Adipocyte (in vitro differentiated cells): ENCODE data around the gene SFTA2.
A peak's percentile ranks its signal among the peaks of the same experiment; 100 is the strongest.
"Not testable (repeated sequence)": the region's sequence is repeated elsewhere in the genome, so short reads cannot be mapped to it uniquely, and the experiment has no call there.

Source experiments
- DNase-seq: peaks from one replicate; pipeline ENCODE4 v3.0.0-alpha.2; 2015; ENCODE audit warnings: low read depth
- H3K27me3 ChIP-seq: replicated peaks from 2 replicates; pipeline ENCODE4 v1.7.0; 2013; ENCODE audit warnings: mild to moderate bottlenecking, low read length, moderate library complexity; ENCODE audit not compliant: control insufficient read depth, insufficient read depth
- H3K36me3 ChIP-seq: 2 replicates; pipeline ENCODE4 v1.7.0; 2013; ENCODE audit warnings: low read length, mild to moderate bottlenecking, moderate library complexity; ENCODE audit not compliant: control insufficient read depth, insufficient read depth, severe bottlenecking
- H3K4me1 ChIP-seq: 2 replicates; pipeline ENCODE4 v1.7.0; 2013; ENCODE audit warnings: mild to moderate bottlenecking, low read length, moderate library complexity; ENCODE audit not compliant: control insufficient read depth, insufficient read depth
- H3K4me3 ChIP-seq: 2 replicates; pipeline ENCODE4 v1.7.0; 2013; ENCODE audit warnings: mild to moderate bottlenecking, low read length, moderate library complexity
- H3K9ac ChIP-seq: 2 replicates; pipeline ENCODE4 v1.7.0; 2013; ENCODE audit warnings: mild to moderate bottlenecking, low read length, moderate library complexity
- H3K9me3 ChIP-seq: 2 replicates; pipeline ENCODE4 v1.7.0; 2013; ENCODE audit warnings: mild to moderate bottlenecking, low read length, moderate library complexity; ENCODE audit not compliant: control insufficient read depth

The SFTA2 gene

DNA sequence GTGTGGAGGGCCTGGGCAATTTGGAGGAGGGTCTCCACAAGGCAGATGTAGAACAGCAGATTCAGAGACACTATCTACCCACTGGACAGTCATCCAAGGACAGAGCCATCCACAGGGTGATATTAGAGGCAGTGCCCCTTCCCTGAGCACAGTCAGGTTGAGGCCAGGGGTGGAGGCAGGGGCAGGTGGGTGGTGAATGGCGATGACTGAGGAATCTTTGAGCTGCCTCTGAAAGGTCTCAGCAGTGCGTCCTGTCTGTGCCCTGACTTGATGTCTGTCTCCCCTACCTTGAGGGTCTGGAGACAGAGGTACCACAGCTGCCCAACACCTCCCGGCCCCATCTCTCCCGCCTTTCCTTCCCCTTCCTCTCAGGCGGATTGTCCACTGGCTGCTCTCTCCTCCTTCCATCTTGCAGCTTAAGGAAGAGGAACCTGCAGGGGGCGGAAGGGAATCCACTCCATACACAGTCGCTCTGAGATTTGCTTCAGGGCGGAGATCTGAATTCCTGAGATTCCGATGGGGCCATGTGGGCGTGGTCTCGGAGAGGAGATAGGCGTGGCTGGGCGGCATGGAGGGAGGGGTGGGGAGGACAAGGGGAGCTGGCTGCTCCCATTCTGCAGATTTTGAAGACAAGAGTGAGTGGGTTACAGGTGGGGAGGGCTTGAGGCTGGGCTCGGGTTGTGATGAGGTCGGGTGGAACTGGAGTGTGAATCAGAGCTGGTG, 10.5 kb upstream of the SFTA2 start:
- no peak overlapping the region for H3K4me3 ChIP-seq
- peaks cover 68% of the 10 kb centered on the region for H3K27me3 ChIP-seq
- H3K4me1 ChIP-seq = peaks cover 3% of the 10 kb centered on the region
- DNase-seq = peak; percentile 82
- H3K9me3 ChIP-seq = no peaks in the 10 kb centered on the region
- no peak overlapping the region for H3K9ac ChIP-seq
- H3K36me3 ChIP-seq = no peaks in the 10 kb centered on the region

DNA sequence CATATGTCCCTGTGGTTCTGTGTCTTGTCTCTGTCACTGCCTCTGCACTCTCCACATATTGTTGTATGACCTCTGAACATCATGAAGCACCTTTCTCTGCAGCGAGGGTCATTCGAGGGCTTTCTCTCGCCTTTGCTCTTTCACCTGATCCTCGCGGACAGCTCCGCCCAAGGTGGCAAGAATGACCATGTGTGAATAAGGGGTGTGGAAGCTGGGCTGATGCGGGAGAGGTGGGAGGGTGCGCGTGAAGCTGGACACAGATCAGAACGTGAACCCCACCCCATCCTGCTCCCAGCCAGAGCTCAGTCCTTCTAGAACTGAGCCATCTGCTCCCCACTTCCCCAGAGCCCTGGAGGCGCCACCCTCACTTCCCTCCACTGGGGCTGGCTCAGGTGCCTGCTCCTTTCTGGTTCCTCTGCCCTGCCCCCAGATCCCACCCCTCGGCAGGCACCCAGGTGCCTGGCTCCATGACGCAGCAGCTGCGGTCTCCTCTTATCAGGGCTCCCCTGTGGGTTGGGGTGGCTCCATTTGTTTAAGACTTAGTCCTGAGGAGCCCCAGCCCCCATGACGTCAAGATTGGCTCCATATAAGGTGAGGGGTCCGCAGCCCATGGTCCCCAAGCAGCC, 8.5 kb upstream of the SFTA2 start, which contains the start of gene MUCL3:
TSS of gene MUCL3 (plus strand) at position 613 of the 626 bp plus-strand sequence. CDS start 27 bp downstream, outside the sequence.
- H3K27me3 ChIP-seq = peaks cover 67% of the 10 kb centered on the region
- H3K9me3 ChIP-seq = no peaks in the 10 kb centered on the region
- H3K9ac ChIP-seq = no peak within 1 kb of the TSS
- no peaks in the 10 kb centered on the region for H3K36me3 ChIP-seq
- DNase-seq = no peak
- H3K4me1 ChIP-seq = peaks cover 3% of the 10 kb centered on the region
- H3K4me3 ChIP-seq = no peak within 1 kb of the TSS

DNA sequence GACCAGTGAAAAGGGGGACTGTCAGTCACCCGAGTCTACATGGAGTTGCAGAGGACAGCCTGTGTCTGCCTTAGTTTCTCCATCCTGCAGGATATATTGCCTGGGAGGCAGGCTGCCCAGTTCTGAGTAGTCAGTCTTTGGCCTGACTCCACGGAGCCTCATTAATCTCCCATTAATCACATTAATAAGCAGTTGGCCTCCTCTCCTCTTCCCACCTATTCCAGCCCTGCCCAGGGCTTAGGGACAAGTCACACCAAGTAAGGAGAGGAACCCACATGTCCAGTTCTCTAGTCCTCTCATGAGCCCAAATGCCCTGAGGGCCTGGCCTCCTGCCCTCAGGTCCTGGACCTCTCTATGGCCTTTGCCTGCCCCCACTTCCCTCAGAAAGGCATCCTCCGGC, 7.5 kb upstream of the SFTA2 start:
- Histone ChIP-seq H3K4me1 (peaks cover 3% of the 10 kb centered on the region), H3K27me3 (peaks cover 60% of the 10 kb centered on the region), H3K9me3 (no peaks in the 10 kb centered on the region), H3K4me3 (no peak overlapping the region), H3K36me3 (no peaks in the 10 kb centered on the region), H3K9ac (no peak overlapping the region)
- DNase-seq = no peak

DNA sequence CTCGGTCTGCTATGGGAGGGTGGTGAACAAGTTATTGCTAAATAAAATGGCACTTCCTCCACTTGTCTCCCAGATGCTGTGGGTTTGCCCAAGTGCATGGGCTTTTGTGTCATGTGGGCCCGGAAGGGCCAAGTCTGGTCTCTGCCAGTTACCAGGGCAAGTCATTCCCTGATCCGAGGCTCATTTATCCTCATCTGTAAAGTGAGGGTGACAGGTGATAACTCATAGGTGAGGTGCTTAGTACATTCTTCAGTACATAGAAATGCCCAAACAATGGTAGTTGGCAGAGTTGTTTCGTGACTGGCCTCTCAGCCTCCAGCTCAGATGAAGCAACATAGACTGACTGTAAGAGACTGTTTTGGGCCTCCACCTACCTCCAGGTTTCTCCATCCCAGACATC, 6.8 kb upstream of the SFTA2 start:
- Histone ChIP-seq H3K4me1 (peaks cover 3% of the 10 kb centered on the region), H3K9ac (no peak overlapping the region), H3K9me3 (no peaks in the 10 kb centered on the region), H3K4me3 (no peak overlapping the region), H3K27me3 (peaks cover 53% of the 10 kb centered on the region), H3K36me3 (no peaks in the 10 kb centered on the region)
- no peak for DNase-seq

DNA sequence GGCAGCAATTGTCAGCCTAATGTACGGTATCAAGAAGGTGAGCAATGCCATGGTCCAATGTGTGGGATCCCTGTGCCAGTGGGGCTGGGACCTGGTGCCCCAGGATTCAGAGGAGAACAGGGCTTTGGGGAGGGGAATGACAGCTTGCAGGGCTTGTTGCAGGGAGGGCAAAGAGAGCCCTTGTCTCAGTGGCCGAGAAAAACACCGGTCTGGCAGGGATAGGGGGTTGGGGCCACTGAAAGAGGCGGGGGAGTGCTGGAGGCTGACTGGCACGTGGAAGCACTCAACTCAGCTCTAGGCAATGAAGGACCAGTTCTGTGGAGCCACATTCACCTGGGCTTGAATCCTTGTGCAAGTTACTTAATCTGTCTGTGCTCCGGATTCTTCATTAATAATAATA, 5.3 kb upstream of the SFTA2 start:
- no peaks in the 10 kb centered on the region for H3K36me3 ChIP-seq
- H3K27me3 ChIP-seq = peaks cover 49% of the 10 kb centered on the region
- H3K4me3 ChIP-seq = no peak overlapping the region
- H3K4me1 ChIP-seq = peaks cover under 1% of the 10 kb centered on the region
- no peaks in the 10 kb centered on the region for H3K9me3 ChIP-seq
- H3K9ac ChIP-seq = no peak overlapping the region
- no peak for DNase-seq

DNA sequence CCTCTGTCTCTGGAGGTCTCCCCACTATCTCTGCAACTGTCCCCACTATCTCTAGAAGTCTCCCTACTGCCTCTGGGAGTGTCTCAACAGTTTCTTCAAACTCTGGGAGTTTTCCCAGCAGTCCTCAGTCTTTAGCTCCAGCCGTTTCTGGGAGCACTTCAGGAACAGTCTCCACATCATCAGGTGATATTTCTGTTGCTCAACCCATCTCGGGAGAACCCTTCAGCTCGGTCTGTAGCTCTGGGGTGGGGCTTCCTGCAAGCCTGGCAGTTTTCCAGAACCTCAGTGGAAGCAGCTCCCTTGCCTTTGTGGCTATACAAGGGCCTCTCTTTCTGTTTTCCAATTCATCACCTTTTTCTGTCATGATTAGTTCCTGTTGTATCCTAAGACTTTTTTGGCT, 3.0 kb upstream of the SFTA2 start:
- peaks cover 35% of the 10 kb centered on the region for H3K27me3 ChIP-seq
- H3K36me3 ChIP-seq = no peaks in the 10 kb centered on the region
- no peak overlapping the region for H3K9ac ChIP-seq
- H3K9me3 ChIP-seq = no peaks in the 10 kb centered on the region
- H3K4me1 ChIP-seq = no peaks in the 10 kb centered on the region
- H3K4me3 ChIP-seq = no peak overlapping the region
- peak; percentile 14 for DNase-seq

DNA sequence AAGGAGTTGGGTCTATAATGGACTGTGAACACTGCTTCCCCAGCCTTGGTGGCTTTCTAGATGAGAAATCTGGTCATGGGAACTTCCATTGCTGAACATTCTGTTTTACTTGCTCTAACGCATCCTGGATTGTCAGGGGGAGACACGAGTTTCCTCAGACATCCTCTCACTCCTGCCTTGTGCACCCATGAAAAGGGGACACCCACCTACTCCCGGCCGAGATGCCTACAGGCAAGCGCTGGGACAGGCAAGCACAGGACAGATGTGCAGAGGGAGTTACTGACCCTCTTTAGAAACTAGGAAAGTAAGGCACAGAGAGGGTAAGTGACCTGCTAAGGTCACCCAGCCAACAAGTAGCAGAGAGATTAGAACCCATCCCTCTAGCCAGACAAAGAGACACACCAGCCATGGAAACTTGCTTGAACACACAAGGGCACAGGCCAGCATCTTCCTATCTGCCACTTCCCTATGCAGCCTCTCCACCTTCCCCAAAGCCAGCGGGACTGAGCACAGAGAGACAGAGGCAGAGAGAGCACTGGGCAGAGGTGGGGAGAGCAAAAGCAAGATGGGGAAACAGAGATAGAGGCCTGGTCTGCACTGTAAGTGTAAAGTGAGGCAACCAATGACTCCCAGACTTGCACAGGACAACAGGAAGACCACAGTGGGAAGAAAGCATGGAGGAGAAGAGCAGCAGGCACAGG, 845 bp upstream of the SFTA2 start:
- no peaks in the 10 kb centered on the region for H3K4me1 ChIP-seq
- no peak overlapping the region for H3K4me3 ChIP-seq
- no peak overlapping the region for H3K9ac ChIP-seq
- H3K27me3 ChIP-seq = peaks cover 25% of the 10 kb centered on the region
- H3K36me3 ChIP-seq = no peaks in the 10 kb centered on the region
- H3K9me3 ChIP-seq = peaks cover 10% of the 10 kb centered on the region
- DNase-seq = no peak

DNA sequence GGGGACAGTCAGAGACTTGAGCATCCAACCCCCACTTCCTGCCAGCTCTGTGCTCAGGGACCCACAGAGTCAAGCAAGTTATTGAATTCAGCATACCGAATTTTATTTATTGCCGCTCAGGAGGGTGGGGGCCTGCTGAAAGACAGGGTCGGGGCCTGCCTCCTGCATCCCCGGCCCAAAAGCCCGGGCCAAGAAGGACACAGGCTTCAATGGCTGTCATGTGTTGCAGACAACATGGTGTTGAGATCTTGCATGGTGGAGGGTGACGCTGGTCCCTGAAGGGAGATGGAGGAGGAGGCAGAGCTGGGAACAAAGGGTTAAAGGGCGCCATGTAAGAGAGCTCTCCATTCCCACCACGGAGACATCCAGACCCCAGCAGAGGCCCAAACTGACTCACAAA, 698 bp downstream of the SFTA2 start:
- Histone ChIP-seq H3K9me3 (peaks cover 10% of the 10 kb centered on the region), H3K27me3 (peaks cover 11% of the 10 kb centered on the region), H3K4me3 (no peak overlapping the region), H3K9ac (no peak overlapping the region), H3K36me3 (peaks cover 4% of the 10 kb centered on the region), H3K4me1 (peaks cover 10% of the 10 kb centered on the region)
- DNase-seq = no peak

DNA sequence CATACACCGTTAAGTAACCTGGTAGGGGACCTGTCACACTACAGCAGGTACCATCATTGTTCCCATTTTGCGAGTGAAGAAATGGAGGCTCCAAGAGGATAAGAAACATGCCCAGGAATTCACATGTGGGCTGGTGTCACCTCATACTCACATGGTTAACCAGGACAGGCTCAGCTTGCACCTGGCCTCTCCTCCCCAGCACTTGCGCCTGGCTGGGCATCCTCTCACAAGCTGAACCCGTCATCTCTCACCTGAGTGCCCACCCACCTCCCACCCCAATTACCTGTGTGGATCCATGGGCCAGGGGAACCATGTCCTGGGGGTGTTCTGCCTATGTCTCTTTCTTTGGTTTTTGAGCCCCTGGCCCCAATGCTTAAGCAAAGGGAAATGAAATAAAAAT, 1.5 kb downstream of the SFTA2 start:
- Histone ChIP-seq H3K36me3 (peaks cover 11% of the 10 kb centered on the region), H3K9ac (no peak overlapping the region), H3K4me1 (peaks cover 11% of the 10 kb centered on the region), H3K27me3 (peaks cover 8% of the 10 kb centered on the region), H3K9me3 (peaks cover 10% of the 10 kb centered on the region), H3K4me3 (no peak overlapping the region)
- DNase-seq = no peak

DNA sequence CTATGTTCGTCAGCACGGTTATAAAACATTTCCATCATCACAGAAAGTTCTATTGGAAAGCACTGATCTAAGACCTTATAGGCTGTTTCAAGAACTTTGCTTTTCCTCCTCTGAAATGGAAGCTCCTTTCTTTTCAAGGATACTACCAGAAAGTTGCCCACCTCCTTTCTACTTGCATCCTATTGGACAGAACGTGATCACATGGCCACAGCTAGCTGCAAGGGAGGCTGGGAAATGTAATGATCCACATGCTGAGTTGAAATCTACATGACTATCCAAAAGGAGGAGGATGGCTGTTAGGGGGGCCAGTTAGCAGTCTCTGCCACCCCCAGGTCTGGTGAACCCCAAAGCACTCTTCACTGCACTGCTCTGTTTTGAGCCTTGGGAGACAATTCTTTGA, 3.3 kb downstream of the SFTA2 start:
- H3K9ac ChIP-seq = no peak overlapping the region
- H3K4me1 ChIP-seq = peaks cover 11% of the 10 kb centered on the region
- DNase-seq = no peak
- H3K4me3 ChIP-seq = no peak overlapping the region
- peaks cover 13% of the 10 kb centered on the region for H3K36me3 ChIP-seq
- H3K9me3 ChIP-seq = peaks cover 10% of the 10 kb centered on the region
- H3K27me3 ChIP-seq = peaks cover 8% of the 10 kb centered on the region

DNA sequence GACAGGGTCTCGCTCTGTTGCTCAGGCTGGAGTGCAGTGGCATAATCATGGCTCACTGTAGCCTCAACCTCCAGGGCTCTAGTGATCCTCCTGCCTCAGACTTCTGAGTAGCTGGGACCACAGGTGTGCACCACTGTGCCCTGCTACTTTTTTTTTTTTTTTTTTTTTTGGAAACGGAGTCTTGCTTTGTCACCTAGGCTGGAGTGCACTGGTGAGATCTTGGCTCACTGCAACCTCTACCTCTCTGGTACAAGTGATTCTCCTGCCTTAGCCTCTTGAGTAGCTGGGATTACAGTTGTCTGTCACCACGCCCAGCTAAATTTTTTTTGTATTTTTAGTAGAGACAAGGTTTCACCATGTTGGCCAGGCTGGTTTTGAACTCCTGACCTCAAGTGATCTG, 4.9 kb downstream of the SFTA2 start:
- peaks cover 29% of the 10 kb centered on the region for H3K36me3 ChIP-seq
- H3K9me3 ChIP-seq, DNase-seq, H3K4me3 ChIP-seq, H3K9ac ChIP-seq, H3K27me3 ChIP-seq: not testable (repeated sequence)
- H3K4me1 ChIP-seq = peaks cover 11% of the 10 kb centered on the region
